GM12873 (cell line): ENCODE results near the gene TMEM164.

ENCODE experiments used
- TF ChIP-seq, protein P1 (sequence below): IDR thresholded peaks from 2 replicates; pipeline ENCODE4 v1.5.1; 2012; ENCODE audit warnings: low read depth, mild to moderate bottlenecking, moderate library complexity, low read length, control low read depth; ENCODE audit not compliant: insufficient read depth; ENCODE audit errors: missing control alignments

TMEM164 gene

DNA sequence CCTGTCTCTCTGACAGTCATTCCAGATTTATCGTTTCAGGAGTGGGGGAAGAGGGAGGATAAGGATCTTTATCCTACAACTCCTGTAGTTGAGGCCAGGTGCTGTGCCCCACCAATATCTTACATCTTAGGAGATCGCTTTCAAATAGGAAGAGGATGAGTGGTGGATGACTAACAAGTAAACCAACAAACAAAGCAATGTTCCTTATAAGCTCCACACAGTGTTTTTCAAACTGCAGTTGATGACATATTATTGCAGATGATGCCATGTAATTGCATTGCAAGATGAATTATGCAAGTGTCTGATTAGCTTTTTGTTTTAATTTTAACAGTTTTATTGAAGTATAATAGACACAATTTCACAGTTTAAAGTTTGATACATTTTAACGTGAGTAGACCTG is 35.8 kb upstream of the TMEM164 start:
- TF ChIP-seq, protein P1, sequence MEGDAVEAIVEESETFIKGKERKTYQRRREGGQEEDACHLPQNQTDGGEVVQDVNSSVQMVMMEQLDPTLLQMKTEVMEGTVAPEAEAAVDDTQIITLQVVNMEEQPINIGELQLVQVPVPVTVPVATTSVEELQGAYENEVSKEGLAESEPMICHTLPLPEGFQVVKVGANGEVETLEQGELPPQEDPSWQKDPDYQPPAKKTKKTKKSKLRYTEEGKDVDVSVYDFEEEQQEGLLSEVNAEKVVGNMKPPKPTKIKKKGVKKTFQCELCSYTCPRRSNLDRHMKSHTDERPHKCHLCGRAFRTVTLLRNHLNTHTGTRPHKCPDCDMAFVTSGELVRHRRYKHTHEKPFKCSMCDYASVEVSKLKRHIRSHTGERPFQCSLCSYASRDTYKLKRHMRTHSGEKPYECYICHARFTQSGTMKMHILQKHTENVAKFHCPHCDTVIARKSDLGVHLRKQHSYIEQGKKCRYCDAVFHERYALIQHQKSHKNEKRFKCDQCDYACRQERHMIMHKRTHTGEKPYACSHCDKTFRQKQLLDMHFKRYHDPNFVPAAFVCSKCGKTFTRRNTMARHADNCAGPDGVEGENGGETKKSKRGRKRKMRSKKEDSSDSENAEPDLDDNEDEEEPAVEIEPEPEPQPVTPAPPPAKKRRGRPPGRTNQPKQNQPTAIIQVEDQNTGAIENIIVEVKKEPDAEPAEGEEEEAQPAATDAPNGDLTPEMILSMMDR: no peak

DNA sequence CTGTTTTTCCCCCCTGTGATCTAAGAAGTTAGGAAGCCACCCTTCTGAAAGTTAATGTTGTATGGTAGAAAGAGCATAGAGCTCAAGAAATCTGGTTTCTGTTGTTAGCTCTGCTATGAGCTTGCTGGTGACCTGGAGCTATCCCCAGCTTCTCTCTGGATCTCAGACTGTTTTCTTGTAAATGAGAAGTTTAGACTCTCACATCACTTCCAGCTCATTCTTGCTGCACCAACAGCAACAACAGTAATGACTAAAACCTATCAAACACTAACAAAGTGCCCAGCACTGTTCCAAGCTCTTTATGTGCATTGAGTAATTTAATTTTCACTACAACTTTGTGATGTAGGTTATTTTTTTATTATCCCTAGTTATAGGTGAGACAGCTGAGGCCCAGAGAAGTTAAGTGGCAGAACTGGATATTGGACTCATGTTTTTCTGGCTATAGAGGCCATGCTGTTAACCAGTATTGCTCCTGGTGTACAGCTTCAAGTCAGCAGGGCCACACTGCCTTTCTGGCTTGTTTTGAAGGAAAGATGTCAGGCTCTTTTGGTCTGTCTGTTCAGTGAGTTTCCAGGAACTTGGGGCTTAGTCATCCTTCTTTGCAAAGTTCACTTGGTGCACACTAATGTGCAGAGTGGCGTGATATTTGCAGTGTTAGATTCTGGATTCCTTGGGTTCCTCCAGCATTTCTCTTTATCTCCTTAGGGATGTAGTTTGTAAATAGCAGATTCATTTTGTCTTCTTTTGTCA is 27.8 kb upstream of the TMEM164 start:
- TF ChIP-seq, protein P1: no peak

DNA sequence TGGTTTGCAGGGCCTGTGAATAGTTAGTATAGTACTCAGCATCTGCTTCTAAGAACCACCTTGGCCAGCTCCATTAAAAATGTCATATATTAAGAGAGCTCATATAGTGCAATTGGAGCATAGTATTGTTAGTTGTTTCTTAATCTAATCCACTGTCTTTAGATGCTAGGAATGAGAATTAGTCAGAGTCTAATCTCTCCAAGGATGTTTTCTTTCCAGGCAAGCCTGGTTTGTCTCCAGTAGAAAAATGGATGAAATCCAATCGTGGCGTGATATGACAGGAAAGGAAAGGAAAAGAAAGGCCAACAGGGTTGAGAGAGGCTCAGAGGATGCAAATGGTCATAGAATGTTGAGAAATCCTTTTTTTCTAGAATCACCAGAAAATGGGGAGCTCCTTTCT is 15.0 kb upstream of the TMEM164 start:
- TF ChIP-seq, protein P1: no peak

DNA sequence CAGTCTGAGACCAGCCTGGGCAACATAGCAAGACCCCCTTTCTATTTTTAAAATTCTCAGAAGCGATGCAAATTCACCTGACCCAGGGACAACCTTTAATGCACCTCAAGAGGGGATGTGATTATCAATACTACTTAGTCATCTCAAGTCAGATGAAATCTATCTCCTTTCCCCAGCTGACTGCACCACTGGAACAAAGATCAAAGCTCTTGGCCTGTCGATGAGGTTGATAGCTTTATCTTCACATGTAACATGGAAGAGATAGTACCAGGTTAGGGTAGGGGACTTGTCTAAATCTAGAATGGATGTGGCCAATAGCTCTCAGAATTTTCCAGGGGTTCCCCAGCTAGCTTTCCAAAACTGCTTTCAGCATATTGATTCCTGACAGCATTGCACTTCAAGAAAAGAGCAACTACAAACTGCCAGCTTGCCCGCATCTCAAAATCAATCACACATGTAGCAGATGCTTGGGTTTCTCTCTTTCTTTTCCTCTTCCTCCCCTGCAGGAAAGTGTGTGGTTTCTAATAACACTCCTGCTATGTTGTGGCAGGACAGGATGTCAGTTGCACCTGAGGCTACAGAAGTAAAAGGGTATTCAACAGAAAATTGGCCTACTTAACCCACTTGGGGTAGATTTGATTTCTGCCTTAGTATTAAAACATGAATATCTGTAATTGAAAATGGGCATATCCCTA is 12.2 kb upstream of the TMEM164 start:
- TF ChIP-seq, protein P1: no peak

DNA sequence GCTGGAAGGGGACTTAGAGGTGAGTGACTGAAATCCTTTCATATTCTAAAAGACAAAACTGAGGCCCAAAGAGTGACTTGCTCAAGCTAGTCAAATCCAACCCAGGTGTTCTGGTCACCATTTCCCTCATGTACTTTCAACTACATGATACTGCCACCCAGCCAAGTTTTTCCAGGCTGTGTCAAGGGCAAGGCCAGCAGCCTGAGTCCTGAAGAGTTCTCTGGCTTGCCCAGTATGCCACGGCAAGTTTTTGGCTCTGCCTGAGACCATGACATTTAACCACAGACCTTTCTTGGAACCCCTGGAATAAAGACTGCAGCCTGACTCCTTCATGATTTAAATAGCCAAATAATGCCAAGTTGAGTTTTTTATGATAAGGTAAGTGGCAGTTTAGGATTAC is 10.7 kb upstream of the TMEM164 start:
- TF ChIP-seq, protein P1: no peak

DNA sequence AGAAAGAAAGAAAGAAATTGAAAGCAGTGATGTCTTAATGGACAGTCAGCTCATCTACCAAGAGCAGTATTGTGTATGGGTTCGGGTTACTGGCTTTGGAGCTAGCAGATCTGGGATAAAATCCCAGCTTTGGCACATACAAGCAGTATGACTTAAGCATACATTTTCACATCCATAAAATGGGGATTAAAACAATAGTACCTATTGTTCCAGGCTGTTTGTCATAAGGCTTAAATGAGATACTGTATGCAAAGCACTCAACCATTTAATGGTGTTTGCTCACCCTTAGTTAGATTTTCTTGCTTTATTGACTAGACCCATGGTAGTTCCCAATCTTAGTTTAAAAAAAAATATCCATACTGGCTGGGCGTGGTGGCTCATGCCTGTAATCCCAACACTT is 7.8 kb upstream of the TMEM164 start:
- TF ChIP-seq, protein P1: no peak

DNA sequence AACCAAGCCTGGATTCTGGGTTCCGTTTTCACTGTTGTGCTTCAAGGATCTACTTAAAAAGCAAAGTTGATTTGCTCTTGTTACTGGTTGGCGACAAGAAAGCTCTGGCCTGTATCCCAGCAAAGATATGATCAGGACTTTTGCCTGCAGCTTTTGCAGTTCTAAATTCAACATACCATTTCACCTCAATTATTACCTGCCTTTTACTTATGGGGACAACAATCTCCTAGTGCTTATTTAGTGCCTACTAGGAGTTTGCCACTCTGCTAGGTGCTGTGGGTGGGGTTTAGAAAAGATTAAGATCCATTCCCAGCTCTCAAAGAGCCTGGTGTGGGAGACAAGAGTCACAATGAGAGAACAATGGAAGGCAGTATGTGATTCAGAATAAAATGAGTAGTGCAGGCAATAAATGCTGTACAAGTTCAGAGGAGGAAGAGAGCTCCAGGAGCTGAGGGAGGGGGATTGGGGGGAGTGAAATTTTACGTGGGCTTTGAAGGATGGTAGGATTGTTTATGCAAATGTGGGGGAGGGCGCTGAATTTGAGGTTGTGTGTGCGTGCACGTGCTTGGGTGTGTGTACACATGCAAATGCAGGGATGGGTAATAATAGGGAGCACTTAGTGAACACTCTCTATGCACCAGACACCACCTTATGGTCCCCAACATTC is 5.0 kb upstream of the TMEM164 start:
- TF ChIP-seq, protein P1: no peak
